Nephron progenitor cell (in vitro differentiated cells): ENCODE measurements around the gene GATA2.
A peak's percentile ranks its signal among the peaks of the same experiment; 100 is the strongest.

Experiments
- DNase-seq: peaks from one replicate; pipeline ENCODE4 v3.0.0; 2021
- H3K27ac Mint-ChIP-seq: 2 replicates; pipeline ENCODE4 v1.8.0; 2021; ENCODE audit warnings: mild to moderate bottlenecking, moderate library complexity, mixed read lengths
- H3K27me3 Mint-ChIP-seq: 2 replicates; pipeline ENCODE4 v1.8.0; 2021; ENCODE audit warnings: mild to moderate bottlenecking, low read depth, mixed read lengths; ENCODE audit not compliant: poor library complexity
- H3K36me3 Mint-ChIP-seq: 2 replicates; pipeline ENCODE4 v1.8.0; 2021; ENCODE audit warnings: low read depth, mixed read lengths
- H3K4me1 Mint-ChIP-seq: 2 replicates; pipeline ENCODE4 v1.8.0; 2021; ENCODE audit warnings: mixed read lengths
- H3K4me3 Mint-ChIP-seq: 2 replicates; pipeline ENCODE4 v1.8.0; 2021; ENCODE audit warnings: mild to moderate bottlenecking, moderate library complexity, mixed read lengths
- H3K9me3 Mint-ChIP-seq: 2 replicates; pipeline ENCODE4 v1.8.0; 2021; ENCODE audit warnings: mild to moderate bottlenecking, moderate library complexity, mixed read lengths
- TF ChIP-seq, protein P1 (sequence below): fragments of 200-600 bp; sonication (generic); IDR thresholded peaks from 2 replicates; pipeline ENCODE4 v1.5.0; 2021; ENCODE audit warnings: antibody characterized with exemption

The GATA2 gene

DNA sequence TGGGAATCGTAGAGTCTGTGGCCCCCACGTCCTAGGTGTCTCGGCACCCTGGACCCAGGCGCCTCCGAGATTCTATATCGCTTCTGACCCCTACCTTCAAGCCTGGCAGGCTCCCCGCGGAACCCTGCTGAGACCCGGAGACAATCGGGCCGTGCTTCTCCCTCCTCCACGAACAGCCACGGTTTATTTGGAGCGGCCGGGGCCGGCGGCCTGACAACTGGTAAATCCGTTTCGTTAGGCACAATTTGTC lies 1.4 kb downstream of the GATA2 start:
- TF ChIP-seq, protein P1, sequence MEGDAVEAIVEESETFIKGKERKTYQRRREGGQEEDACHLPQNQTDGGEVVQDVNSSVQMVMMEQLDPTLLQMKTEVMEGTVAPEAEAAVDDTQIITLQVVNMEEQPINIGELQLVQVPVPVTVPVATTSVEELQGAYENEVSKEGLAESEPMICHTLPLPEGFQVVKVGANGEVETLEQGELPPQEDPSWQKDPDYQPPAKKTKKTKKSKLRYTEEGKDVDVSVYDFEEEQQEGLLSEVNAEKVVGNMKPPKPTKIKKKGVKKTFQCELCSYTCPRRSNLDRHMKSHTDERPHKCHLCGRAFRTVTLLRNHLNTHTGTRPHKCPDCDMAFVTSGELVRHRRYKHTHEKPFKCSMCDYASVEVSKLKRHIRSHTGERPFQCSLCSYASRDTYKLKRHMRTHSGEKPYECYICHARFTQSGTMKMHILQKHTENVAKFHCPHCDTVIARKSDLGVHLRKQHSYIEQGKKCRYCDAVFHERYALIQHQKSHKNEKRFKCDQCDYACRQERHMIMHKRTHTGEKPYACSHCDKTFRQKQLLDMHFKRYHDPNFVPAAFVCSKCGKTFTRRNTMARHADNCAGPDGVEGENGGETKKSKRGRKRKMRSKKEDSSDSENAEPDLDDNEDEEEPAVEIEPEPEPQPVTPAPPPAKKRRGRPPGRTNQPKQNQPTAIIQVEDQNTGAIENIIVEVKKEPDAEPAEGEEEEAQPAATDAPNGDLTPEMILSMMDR, result no peak
- Mint-ChIP-seq H3K27me3 (peaks cover 100% of the 10 kb centered on the region), H3K36me3 (no peaks in the 10 kb centered on the region), H3K4me3 (peak overlapping the region; percentile 30), H3K4me1 (peaks cover 41% of the 10 kb centered on the region), H3K27ac (no peak overlapping the region), H3K9me3 (no peaks in the 10 kb centered on the region)
- no peak for DNase-seq

DNA sequence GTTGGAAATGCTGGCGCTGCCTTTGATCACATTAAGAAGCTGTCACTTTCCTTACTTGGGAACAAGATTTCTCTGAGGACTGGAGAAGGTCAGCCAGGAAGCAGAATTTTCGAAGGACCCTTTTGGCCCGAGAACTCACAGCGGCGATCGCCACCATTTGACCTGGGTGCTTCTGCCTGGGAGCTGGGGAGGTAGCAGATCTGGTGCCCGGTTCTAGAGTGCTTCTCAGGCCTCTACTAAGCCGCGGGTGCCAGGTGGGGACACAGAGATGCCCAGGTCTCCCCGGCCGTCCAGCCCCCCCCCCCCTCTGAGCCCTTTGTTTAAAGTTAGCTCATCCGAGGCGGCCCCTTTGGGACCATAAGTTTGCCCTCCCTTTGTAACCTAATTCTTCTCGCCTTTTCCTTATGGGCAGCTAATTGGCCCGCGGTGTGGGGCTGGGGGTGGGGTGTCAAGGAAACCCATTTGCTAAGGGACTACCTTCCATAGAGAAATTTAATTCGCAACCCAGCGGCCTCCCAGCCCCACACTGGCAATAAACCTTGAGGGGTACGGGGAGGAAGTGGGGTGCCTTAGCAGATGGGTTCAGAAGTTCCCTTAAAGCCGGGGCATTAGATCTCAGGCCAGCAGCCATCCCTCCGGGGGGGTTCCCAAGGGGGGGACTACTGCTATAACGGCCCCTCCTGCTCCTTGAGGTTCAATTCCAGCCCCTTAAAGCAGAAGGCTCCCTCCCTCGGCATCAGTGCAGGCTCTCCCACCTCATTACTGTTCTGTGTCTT lies 1.9 kb downstream of the GATA2 start:
- DNase-seq, result no peak
- Mint-ChIP-seq H3K27me3 (peaks cover 100% of the 10 kb centered on the region), H3K27ac (no peak overlapping the region), H3K4me1 (peaks cover 44% of the 10 kb centered on the region), H3K4me3 (peak overlapping the region; percentile 30), H3K36me3 (no peaks in the 10 kb centered on the region), H3K9me3 (no peaks in the 10 kb centered on the region)
- TF ChIP-seq, protein P1, result no peak

DNA sequence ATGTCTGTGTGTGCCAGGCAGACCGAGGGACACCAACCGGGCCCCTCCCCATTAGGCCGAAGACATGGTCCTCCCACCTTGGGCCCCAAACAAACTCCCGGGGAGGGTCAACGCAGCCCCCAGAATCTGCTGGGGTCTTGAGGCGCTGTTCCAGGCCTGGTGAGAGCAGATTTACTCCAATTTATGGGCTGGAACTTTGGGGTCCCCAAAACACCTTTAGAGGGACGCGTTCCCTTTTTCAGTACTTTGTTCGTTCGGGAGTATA lies 2.4 kb downstream of the GATA2 start:
- Mint-ChIP-seq H3K27me3 (peaks cover 100% of the 10 kb centered on the region), H3K4me3 (peak overlapping the region; percentile 79), H3K4me1 (peaks cover 42% of the 10 kb centered on the region), H3K27ac (no peak overlapping the region), H3K9me3 (no peaks in the 10 kb centered on the region), H3K36me3 (no peaks in the 10 kb centered on the region)
- no peak for DNase-seq
- TF ChIP-seq, protein P1, result no peak

DNA sequence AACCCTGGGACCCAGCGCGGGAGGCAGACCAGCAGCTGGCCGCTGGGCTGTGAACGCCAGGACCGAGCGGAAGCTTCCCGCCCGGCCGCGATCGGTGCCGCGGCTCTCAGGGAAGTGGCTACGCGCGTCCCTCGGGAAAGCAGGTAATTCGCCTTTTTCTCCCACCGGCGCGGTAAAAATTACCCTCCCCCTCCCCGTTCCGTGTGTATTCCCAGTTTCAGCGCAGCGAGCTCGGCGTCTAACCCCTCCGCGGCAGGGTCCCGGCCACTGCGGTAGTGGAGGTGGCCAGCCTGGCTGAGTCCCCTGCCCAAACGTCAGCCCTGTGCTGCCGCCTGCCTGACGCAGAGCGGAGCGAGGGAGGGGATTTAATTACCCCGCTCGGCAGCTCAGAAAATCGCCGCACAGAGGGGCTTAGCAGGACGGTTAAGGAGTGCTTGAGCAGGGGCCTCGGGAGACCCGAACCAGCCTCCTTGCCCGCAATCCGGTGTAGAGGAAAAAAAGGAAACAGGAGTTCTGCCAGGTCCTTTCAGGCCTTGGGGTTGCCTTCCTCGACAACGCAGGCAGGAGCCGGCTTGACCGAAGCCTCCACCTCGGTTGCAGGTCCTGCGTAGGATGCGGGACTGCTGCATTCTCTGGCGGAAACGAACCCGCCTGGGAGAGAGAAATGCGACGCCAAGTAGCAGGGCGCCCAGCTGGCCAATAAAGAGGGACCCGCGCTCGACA lies 2.9 kb downstream of the GATA2 start:
- TF ChIP-seq, protein P1, result no peak
- H3K4me3 Mint-ChIP-seq, result peak overlapping the region; percentile 79
- no peaks in the 10 kb centered on the region for H3K36me3 Mint-ChIP-seq
- peak; percentile 70 for DNase-seq
- H3K9me3 Mint-ChIP-seq, result no peaks in the 10 kb centered on the region
- H3K27me3 Mint-ChIP-seq, result peaks cover 100% of the 10 kb centered on the region
- no peak overlapping the region for H3K27ac Mint-ChIP-seq
- H3K4me1 Mint-ChIP-seq, result peaks cover 45% of the 10 kb centered on the region

DNA sequence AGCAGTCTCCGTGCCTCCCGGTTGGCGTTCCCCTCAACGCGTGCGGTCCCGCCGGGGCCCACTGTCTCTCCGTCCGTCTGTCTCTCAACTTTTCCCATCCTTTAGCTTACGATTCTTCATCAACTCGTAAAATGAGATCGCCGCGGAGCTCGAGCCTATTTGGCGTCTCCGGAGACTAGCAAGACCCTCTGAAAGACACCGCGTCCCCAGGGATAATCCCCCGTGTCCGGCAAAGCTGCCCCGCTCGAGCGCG lies 3.4 kb downstream of the GATA2 start:
- no peak overlapping the region for H3K27ac Mint-ChIP-seq
- TF ChIP-seq, protein P1, result no peak
- peak overlapping the region; percentile 79 for H3K4me3 Mint-ChIP-seq
- peaks cover 100% of the 10 kb centered on the region for H3K27me3 Mint-ChIP-seq
- peaks cover 50% of the 10 kb centered on the region for H3K4me1 Mint-ChIP-seq
- no peak for DNase-seq
- H3K9me3 Mint-ChIP-seq, result no peaks in the 10 kb centered on the region
- H3K36me3 Mint-ChIP-seq, result no peaks in the 10 kb centered on the region

DNA sequence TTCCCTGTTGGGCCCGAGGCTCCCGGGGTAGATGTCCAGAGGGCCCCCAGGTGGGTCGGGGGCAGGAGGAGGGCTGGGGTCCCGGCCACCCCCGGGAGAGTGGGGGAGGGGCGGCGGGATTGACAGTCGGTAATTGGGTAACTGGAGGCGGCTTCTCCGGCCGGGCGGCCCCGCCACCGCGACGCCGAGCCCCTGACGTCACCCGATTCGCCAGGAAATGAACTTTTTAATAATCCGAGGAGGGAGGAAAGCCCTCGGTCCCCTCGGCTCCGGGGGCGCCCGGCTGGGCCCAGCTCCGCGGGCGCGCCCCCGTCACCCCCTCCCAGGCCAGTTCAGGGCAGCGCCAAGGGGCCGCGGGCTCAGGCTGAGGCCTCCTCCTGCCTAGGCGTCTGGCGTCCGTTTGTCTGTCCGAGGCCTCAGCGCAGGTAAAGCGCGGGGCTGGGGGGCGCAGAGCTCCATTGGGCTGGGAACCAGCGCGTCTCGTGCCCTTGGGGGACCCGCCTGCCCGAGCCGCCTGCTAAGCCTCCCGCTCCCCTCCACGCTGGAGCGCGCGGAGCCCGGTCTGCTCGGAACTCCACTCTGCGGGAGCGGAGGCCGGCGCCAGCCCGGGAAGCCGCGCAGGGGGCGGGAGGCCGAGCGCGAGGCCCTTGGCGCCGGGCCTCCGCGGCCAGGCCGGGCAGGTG lies 3.9 kb downstream of the GATA2 start:
- Mint-ChIP-seq H3K36me3 (no peaks in the 10 kb centered on the region), H3K27ac (no peak overlapping the region), H3K27me3 (peaks cover 100% of the 10 kb centered on the region), H3K4me1 (peaks cover 55% of the 10 kb centered on the region), H3K9me3 (no peaks in the 10 kb centered on the region), H3K4me3 (peak overlapping the region; percentile 79)
- peak; percentile 63 for DNase-seq
- TF ChIP-seq, protein P1, result no peak
